Suprapubic skin (tissue), 4 donors: Measurements from ENCODE around the gene MED27.

ENCODE experiments used
- CTCF ChIP-seq, 2 donors: fragments of 200-600 bp in 1 of 2; fragments of 450-650 bp in 1 of 2; sonication (generic) in 1 of 2; IDR thresholded peaks; one replicate each; pipeline ENCODE4 v1.5.1; 2016 to 2019; ENCODE audit warnings: antibody characterized with exemption in 2 of 2, mild to moderate bottlenecking in 1 of 2, moderate library complexity in 1 of 2
- EP300 ChIP-seq: sonication (generic); formaldehyde crosslinking; IDR thresholded peaks from one replicate; pipeline ENCODE4 v1.6.1; 2017; ENCODE audit warnings: antibody characterized with exemption
- POLR2A ChIP-seq, 2 donors: fragments of 450-650 bp; IDR thresholded peaks; one replicate each; pipeline ENCODE4 v1.6.1; 2017; ENCODE audit warnings: antibody characterized with exemption in 2 of 2, mild to moderate bottlenecking in 2 of 2, moderate library complexity in 2 of 2
- POLR2AphosphoS5 ChIP-seq, 3 donors: sonication (generic); formaldehyde crosslinking; IDR thresholded peaks; one replicate each; pipeline ENCODE4 v1.6.1; 2017; ENCODE audit warnings: antibody characterized with exemption in 3 of 3

- TF ChIP-seq CTCF (IDR thresholded peaks at IDR 0.05) (no peak), POLR2A (IDR thresholded peaks at IDR 0.05) (no peak), EP300 (no peak), POLR2AphosphoS5 (IDR thresholded peaks at IDR 0.05) (no peak)
These were observed 118.7 kb downstream of the MED27 start for GRCh38 chr9:131960851-131961495.
